ENCODE results near the gene RCE1. TPM values are rescaled to one million over a fixed set of nuclear protein-coding genes. Genes with fewer than 3 reads are reported as not detected.

RCE1 gene
- total RNA-seq, 4 donors from 2014 or later = 32.2 to 54.4 (median 42.8) TPM

GRCh38 chr11:66881451-66881835 is 38.2 kb downstream of the RCE1 start:
- no peak for DNase-seq (ENCODE audit: low spot score in 2 of 2)
- no peak overlapping the region for H3K4me3 ChIP-seq
- H3K27ac ChIP-seq = no peak overlapping the region
- H3K27me3 ChIP-seq = no peaks in the 10 kb centered on the region
- no peak for TF ChIP-seq CTCF (IDR thresholded peaks at IDR 0.05)
- TF ChIP-seq POLR2AphosphoS5 (IDR thresholded peaks at IDR 0.05) = no peak
- TF ChIP-seq EP300 (IDR thresholded peaks at IDR 0.05) = no peak
- no peak for TF ChIP-seq POLR2A (IDR thresholded peaks at IDR 0.05)
- H3K4me1 ChIP-seq = peaks cover 52% of the 10 kb centered on the region
- no peaks in the 10 kb centered on the region for H3K36me3 ChIP-seq
- H3K9me3 ChIP-seq = no peaks in the 10 kb centered on the region
- 82% methylated on average over 9 of the region's 10 CpGs for WGBS

GRCh38 chr11:66881927-66882452 is 38.7 kb downstream of the RCE1 start:
- 80% methylated on average over 9 of the region's 9 CpGs for WGBS
- no peak for DNase-seq (ENCODE audit: low spot score in 2 of 2)
- no peaks in the 10 kb centered on the region for H3K36me3 ChIP-seq
- no peak overlapping the region for H3K4me3 ChIP-seq
- no peak for TF ChIP-seq CTCF (IDR thresholded peaks at IDR 0.05)
- TF ChIP-seq EP300 (IDR thresholded peaks at IDR 0.05) = no peak
- TF ChIP-seq POLR2AphosphoS5 (IDR thresholded peaks at IDR 0.05) = no peak
- TF ChIP-seq POLR2A (IDR thresholded peaks at IDR 0.05) = no peak
- no peaks in the 10 kb centered on the region for H3K27me3 ChIP-seq
- no peaks in the 10 kb centered on the region for H3K9me3 ChIP-seq
- peaks cover 52% of the 10 kb centered on the region for H3K4me1 ChIP-seq
- peak overlapping the region; percentile 41 for H3K27ac ChIP-seq

- Histone ChIP-seq H3K4me1 (peaks cover 52% of the 10 kb centered on the region), H3K4me3 (peak overlapping the region; percentile 24), H3K27ac (peak overlapping the region; percentile 41), H3K9me3 (no peaks in the 10 kb centered on the region), H3K36me3 (no peaks in the 10 kb centered on the region), H3K27me3 (no peaks in the 10 kb centered on the region)
- 58% methylated on average over 13 of the region's 14 CpGs for WGBS
- DNase-seq (ENCODE audit: low spot score in 2 of 2) = no peak
- TF ChIP-seq EP300 (IDR thresholded peaks at IDR 0.05) (no peak), CTCF (IDR thresholded peaks at IDR 0.05) (no peak), POLR2AphosphoS5 (IDR thresholded peaks at IDR 0.05) (no peak), POLR2A (IDR thresholded peaks at IDR 0.05) (no peak)
These were observed 39.3 kb downstream of the RCE1 start for GRCh38 chr11:66882561-66883015.

- Histone ChIP-seq H3K27ac (peak overlapping the region; percentile 41), H3K36me3 (no peaks in the 10 kb centered on the region), H3K9me3 (no peaks in the 10 kb centered on the region), H3K27me3 (no peaks in the 10 kb centered on the region), H3K4me3 (peak overlapping the region; percentile 24), H3K4me1 (peaks cover 47% of the 10 kb centered on the region)
- no peak for DNase-seq (ENCODE audit: low spot score in 2 of 2)
- peak; percentile 32 to 71 for TF ChIP-seq CTCF (IDR thresholded peaks at IDR 0.05)
- no peak for TF ChIP-seq EP300 (IDR thresholded peaks at IDR 0.05)
- TF ChIP-seq POLR2AphosphoS5 (IDR thresholded peaks at IDR 0.05) = no peak
- no peak for TF ChIP-seq POLR2A (IDR thresholded peaks at IDR 0.05)
- WGBS = 42% methylated on average over 28 of the region's 29 CpGs
These were observed 40.0 kb downstream of the RCE1 start for GRCh38 chr11:66883016-66883965.

GRCh38 chr11:66884443-66884842 is 41.2 kb downstream of the RCE1 start:
- no peaks in the 10 kb centered on the region for H3K36me3 ChIP-seq
- no peak overlapping the region for H3K27ac ChIP-seq
- H3K4me1 ChIP-seq = peaks cover 36% of the 10 kb centered on the region
- 98% methylated on average over 4 of the region's 4 CpGs for WGBS
- TF ChIP-seq CTCF (IDR thresholded peaks at IDR 0.05) = no peak
- TF ChIP-seq POLR2AphosphoS5 (IDR thresholded peaks at IDR 0.05) = no peak
- TF ChIP-seq EP300 (IDR thresholded peaks at IDR 0.05) = no peak
- TF ChIP-seq POLR2A (IDR thresholded peaks at IDR 0.05) = no peak
- H3K27me3 ChIP-seq = no peaks in the 10 kb centered on the region
- H3K9me3 ChIP-seq = no peaks in the 10 kb centered on the region
- H3K4me3 ChIP-seq = no peak overlapping the region
- no peak for DNase-seq (ENCODE audit: low spot score in 2 of 2)

All from suprapubic skin (tissue), 4 donors.